ENCODE results near the gene C14orf93. TPM values are rescaled to one million over a fixed set of nuclear protein-coding genes. Genes with fewer than 3 reads are reported as not detected.

Gene C14orf93
- total and polyA plus RNA-seq, 2 donors (not counting 1 experiment from before 2014, with no cell fraction given) = 17.9 to 26.8 TPM

GRCh38 chr14:23056145-23056955 is 46.4 kb upstream of the C14orf93 start:
- Histone ChIP-seq H3K27ac (ENCODE audit: low read length in 2 of 2) (no peak overlapping the region), H3K27me3 (replicated peaks in 1 of 4; ENCODE audit: control extremely low read depth in 1 of 4, control insufficient read depth in 3 of 4, insufficient read depth in 4 of 4, low read length in 3 of 4) (peaks cover 0 to 6% (median 0%) of the 10 kb centered on the region in 4 experiments), H3K36me3 (replicated peaks in 1 of 2; ENCODE audit: control extremely low read depth in 1 of 2, control insufficient read depth in 1 of 2, extremely low read depth in 1 of 2, insufficient read depth in 2 of 2, low read length in 1 of 2) (peaks cover 0 to 27% of the 10 kb centered on the region in 2 experiments), H2AFZ (ENCODE audit: insufficient read depth, low read depth, low read length, poor library complexity, severe bottlenecking) (peak overlapping the region; percentile 63), H3K4me3 (ENCODE audit: control extremely low read depth in 1 of 5, extremely low read depth in 1 of 5, insufficient read depth in 1 of 5, low read depth in 2 of 5, low read length in 4 of 5) (peak overlapping the region in 3 of 5 experiments; percentile 5 to 91 (median 19)), H3K4me1 (ENCODE audit: control insufficient read depth in 2 of 2, insufficient read depth in 2 of 2, low read length in 2 of 2) (peaks cover 10 to 21% of the 10 kb centered on the region in 2 donors), H3K4me2 (replicated peaks; ENCODE audit: low read depth, low read length, poor library complexity, severe bottlenecking) (peak overlapping the region; percentile 100), H4K20me1 (ENCODE audit: control insufficient read depth, insufficient read depth, low read length, poor library complexity, severe bottlenecking) (peaks cover 5% of the 10 kb centered on the region), H3K79me2 (ENCODE audit: control insufficient read depth, insufficient read depth, low read length) (no peaks in the 10 kb centered on the region), H3K9me3 (ENCODE audit: control extremely low read depth in 1 of 3, control insufficient read depth in 2 of 3, insufficient read depth in 1 of 3, low read length in 2 of 3) (no peaks in the 10 kb centered on the region), H3K9ac (ENCODE audit: low read length) (peak overlapping the region; percentile 57)
- Mint-ChIP-seq H3K9me3 (ENCODE audit: insufficient read depth) (no peaks in the 10 kb centered on the region), H3K4me1 (peaks cover 18% of the 10 kb centered on the region), H3K4me3 (peak overlapping the region; percentile 89), H3K27me3 (no peaks in the 10 kb centered on the region), H3K27ac (peak overlapping the region; percentile 73)
- DNase-seq (peak; percentile 83), ATAC-seq (ENCODE audit: low read depth) (peak; percentile 72)
- POLR2A ChIA-PET = interaction anchor here (0.6 to 1.0 kb wide), 3 partner anchors 68 to 74 kb away, joined by 3 to 11 read pairs (median 4); partner anchors contain the start of gene AJUBA
- TF ChIP-seq EZH2 (IDR thresholded peaks at IDR 0.05; ENCODE audit: borderline replicate concordance, insufficient read depth, low read depth, low read length, poor library complexity, severe bottlenecking) = no peak
- TF ChIP-seq, protein P1, sequence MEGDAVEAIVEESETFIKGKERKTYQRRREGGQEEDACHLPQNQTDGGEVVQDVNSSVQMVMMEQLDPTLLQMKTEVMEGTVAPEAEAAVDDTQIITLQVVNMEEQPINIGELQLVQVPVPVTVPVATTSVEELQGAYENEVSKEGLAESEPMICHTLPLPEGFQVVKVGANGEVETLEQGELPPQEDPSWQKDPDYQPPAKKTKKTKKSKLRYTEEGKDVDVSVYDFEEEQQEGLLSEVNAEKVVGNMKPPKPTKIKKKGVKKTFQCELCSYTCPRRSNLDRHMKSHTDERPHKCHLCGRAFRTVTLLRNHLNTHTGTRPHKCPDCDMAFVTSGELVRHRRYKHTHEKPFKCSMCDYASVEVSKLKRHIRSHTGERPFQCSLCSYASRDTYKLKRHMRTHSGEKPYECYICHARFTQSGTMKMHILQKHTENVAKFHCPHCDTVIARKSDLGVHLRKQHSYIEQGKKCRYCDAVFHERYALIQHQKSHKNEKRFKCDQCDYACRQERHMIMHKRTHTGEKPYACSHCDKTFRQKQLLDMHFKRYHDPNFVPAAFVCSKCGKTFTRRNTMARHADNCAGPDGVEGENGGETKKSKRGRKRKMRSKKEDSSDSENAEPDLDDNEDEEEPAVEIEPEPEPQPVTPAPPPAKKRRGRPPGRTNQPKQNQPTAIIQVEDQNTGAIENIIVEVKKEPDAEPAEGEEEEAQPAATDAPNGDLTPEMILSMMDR (IDR thresholded peaks at IDR 0.05) = peak; percentile 79
- CTCF ChIA-PET = interaction anchor here (0.7 to 19.1 kb wide), 9 partner anchors 12 to 486 kb away, joined by 3 to 1134 read pairs (median 4); partner anchors contain the start of genes ACIN1 and AJUBA
- intact Hi-C loops (cut with micrococcal nuclease) = loop anchor here (1.0 to 10.0 kb wide), 7 partner anchors 13 to 752 kb away; no protein-coding TSS in a partner anchor
- 8% methylated on average over 14 of the region's 17 CpGs for WGBS (ENCODE audit: insufficient coverage)
